ENCODE results near the gene MRPL3. TPM values are rescaled to one million over a fixed set of nuclear protein-coding genes. Genes with fewer than 3 reads are reported as not detected.

The MRPL3 gene
- total RNA-seq, 1 experiment from 2014 or later: 142 TPM

GRCh38 chr3:131518680-131519079 lies 15.9 kb upstream of the MRPL3 start:
- CTCF ChIA-PET: no interaction called here
- no peaks in the 10 kb centered on the region for H3K4me1 ChIP-seq (ENCODE audit: control insufficient read depth in 1 of 2, insufficient read depth in 2 of 2, low read length in 2 of 2)
- H3K27me3 ChIP-seq (ENCODE audit: insufficient read depth, low read length): peaks cover 8% of the 10 kb centered on the region
- H2AFZ ChIP-seq (ENCODE audit: low read depth, low read length, poor library complexity, severe bottlenecking): no peak overlapping the region
- no peak overlapping the region for H3K27ac ChIP-seq (ENCODE audit: low read depth, low read length)
- H3K9ac ChIP-seq (ENCODE audit: low read length): no peak overlapping the region
- TF ChIP-seq EZH2 (IDR thresholded peaks at IDR 0.05) (no peak), ELF1 (IDR thresholded peaks at IDR 0.05; ENCODE audit: borderline replicate concordance, low read depth) (no peak)
- no peak overlapping the region for H3K4me2 ChIP-seq (ENCODE audit: low read length)
- RAD21 ChIA-PET (ENCODE audit: low non-redundant PET in 1 of 2, low total read pairs in 2 of 2, uncharacterized antibody in 2 of 2, unreplicated experiment in 2 of 2): no interaction called here
- no TSS peak for BruUV-seq (replicated peaks)
- H3K36me3 ChIP-seq (ENCODE audit: control insufficient read depth in 1 of 2, insufficient read depth in 2 of 2, low read length in 2 of 2): no peaks in the 10 kb centered on the region
- no peaks in the 10 kb centered on the region for H3K9me2 ChIP-seq (ENCODE audit: insufficient read depth)
- H3K9me3 ChIP-seq (ENCODE audit: control insufficient read depth in 1 of 2, insufficient read depth in 1 of 2, low read depth in 1 of 2, low read length in 2 of 2): no peaks in the 10 kb centered on the region
- no peaks in the 10 kb centered on the region for H4K20me1 ChIP-seq (ENCODE audit: insufficient read depth)
- intact Hi-C loops (cut with micrococcal nuclease): no loop called here
- H3K4me3 ChIP-seq (replicated peaks in 1 of 2; ENCODE audit: low read depth in 1 of 2, low read length in 2 of 2): no peak overlapping the region
- H3K79me2 ChIP-seq (ENCODE audit: insufficient read depth, low read length): no peaks in the 10 kb centered on the region
- POLR2A ChIA-PET: no interaction called here
- ATAC-seq (no peak), DNase-seq (ENCODE audit: low read depth, low spot score) (no peak)

DNA sequence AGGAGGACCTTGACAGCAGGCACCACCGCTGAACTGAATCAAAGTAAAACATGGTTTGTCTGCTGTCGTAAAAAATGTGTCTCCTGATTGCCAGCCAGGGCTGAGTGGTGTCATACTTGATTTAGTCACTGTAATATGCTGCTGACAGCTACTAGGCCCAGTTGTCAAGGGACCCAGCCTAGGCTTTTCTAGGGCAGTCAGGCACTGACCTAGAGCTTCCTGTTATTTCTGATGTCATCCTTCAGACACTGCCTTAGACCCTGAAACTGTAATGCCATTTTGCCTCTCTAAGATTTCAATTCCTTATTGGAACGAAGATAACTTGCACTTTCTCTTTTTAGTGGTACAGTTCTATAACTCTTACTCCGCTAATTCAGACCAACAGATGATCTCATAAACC lies 2.6 kb upstream of the MRPL3 start:
- no peak for TF ChIP-seq SP1 (IDR thresholded peaks at IDR 0.05; ENCODE audit: low read depth)
- no peak for TF ChIP-seq TCF7L2 (IDR thresholded peaks at IDR 0.05; ENCODE audit: borderline replicate concordance, extremely low read depth, insufficient read depth, insufficient read length)
- TF ChIP-seq SIN3A (IDR thresholded peaks at IDR 0.05; ENCODE audit: low read depth): no peak
- no peak for TF ChIP-seq SRF (IDR thresholded peaks at IDR 0.05; ENCODE audit: low read depth)
- no peak for TF ChIP-seq ZBTB33 (IDR thresholded peaks at IDR 0.05; ENCODE audit: extremely low read depth, insufficient replicate concordance, low read length)
- TF ChIP-seq YY1 (IDR thresholded peaks at IDR 0.05; ENCODE audit: extremely low read depth, insufficient replicate concordance, low read depth, low read length): no peak
- TF ChIP-seq, protein P1, sequence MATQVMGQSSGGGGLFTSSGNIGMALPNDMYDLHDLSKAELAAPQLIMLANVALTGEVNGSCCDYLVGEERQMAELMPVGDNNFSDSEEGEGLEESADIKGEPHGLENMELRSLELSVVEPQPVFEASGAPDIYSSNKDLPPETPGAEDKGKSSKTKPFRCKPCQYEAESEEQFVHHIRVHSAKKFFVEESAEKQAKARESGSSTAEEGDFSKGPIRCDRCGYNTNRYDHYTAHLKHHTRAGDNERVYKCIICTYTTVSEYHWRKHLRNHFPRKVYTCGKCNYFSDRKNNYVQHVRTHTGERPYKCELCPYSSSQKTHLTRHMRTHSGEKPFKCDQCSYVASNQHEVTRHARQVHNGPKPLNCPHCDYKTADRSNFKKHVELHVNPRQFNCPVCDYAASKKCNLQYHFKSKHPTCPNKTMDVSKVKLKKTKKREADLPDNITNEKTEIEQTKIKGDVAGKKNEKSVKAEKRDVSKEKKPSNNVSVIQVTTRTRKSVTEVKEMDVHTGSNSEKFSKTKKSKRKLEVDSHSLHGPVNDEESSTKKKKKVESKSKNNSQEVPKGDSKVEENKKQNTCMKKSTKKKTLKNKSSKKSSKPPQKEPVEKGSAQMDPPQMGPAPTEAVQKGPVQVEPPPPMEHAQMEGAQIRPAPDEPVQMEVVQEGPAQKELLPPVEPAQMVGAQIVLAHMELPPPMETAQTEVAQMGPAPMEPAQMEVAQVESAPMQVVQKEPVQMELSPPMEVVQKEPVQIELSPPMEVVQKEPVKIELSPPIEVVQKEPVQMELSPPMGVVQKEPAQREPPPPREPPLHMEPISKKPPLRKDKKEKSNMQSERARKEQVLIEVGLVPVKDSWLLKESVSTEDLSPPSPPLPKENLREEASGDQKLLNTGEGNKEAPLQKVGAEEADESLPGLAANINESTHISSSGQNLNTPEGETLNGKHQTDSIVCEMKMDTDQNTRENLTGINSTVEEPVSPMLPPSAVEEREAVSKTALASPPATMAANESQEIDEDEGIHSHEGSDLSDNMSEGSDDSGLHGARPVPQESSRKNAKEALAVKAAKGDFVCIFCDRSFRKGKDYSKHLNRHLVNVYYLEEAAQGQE (IDR thresholded peaks at IDR 0.05; ENCODE audit: low read depth): no peak
- TF ChIP-seq ATF3 (IDR thresholded peaks at IDR 0.05): no peak
- no peak for TF ChIP-seq RAD21 (IDR thresholded peaks at IDR 0.05; ENCODE audit: low read depth)
- TF ChIP-seq POLR2A (IDR thresholded peaks at IDR 0.05; ENCODE audit: borderline replicate concordance, extremely low read depth, insufficient read depth, insufficient read length): no peak
- TF ChIP-seq EZH2 (IDR thresholded peaks at IDR 0.05): no peak
- TF ChIP-seq FOSL1 (IDR thresholded peaks at IDR 0.05; ENCODE audit: low read depth): no peak
- TF ChIP-seq EZH2phosphoT487 (IDR thresholded peaks at IDR 0.05; ENCODE audit: borderline replicate concordance): no peak
- CTCF ChIA-PET: no interaction called here
- H3K4me1 ChIP-seq (ENCODE audit: control insufficient read depth in 1 of 2, insufficient read depth in 2 of 2, low read length in 2 of 2): peaks cover 8 to 18% of the 10 kb centered on the region in 2 experiments; a peak in 3 of 4 replicates
- no peak overlapping the region for H3K27ac ChIP-seq (ENCODE audit: low read depth, low read length)
- POLR2A ChIA-PET: no interaction called here
- no peak for ATAC-seq
- no peak for DNase-seq (ENCODE audit: low read depth, low spot score)
- no peaks in the 10 kb centered on the region for H3K9me3 ChIP-seq (ENCODE audit: control insufficient read depth in 1 of 2, insufficient read depth in 1 of 2, low read depth in 1 of 2, low read length in 2 of 2)
- H3K79me2 ChIP-seq (ENCODE audit: insufficient read depth, low read length): peaks cover 31% of the 10 kb centered on the region
- H3K9me2 ChIP-seq (ENCODE audit: insufficient read depth): no peaks in the 10 kb centered on the region
- RAD21 ChIA-PET (ENCODE audit: low non-redundant PET in 1 of 2, low total read pairs in 2 of 2, uncharacterized antibody in 2 of 2, unreplicated experiment in 2 of 2): no interaction called here
- H3K27me3 ChIP-seq (ENCODE audit: insufficient read depth, low read length): 0 out of 2 replicates have a peak, but pooled peaks cover 3% of the 10 kb centered on the region
- peaks cover under 1 to 8% of the 10 kb centered on the region in 2 experiments; a peak in 2 of 4 replicates for H3K36me3 ChIP-seq (ENCODE audit: control insufficient read depth in 1 of 2, insufficient read depth in 2 of 2, low read length in 2 of 2)
- intact Hi-C loops (cut with micrococcal nuclease): no loop called here
- no TSS peak for BruUV-seq (replicated peaks)
- no peak overlapping the region for H3K4me3 ChIP-seq (replicated peaks in 1 of 2; ENCODE audit: low read depth in 1 of 2, low read length in 2 of 2)
- H2AFZ ChIP-seq (ENCODE audit: low read depth, low read length, poor library complexity, severe bottlenecking): no peak overlapping the region
- H4K20me1 ChIP-seq (ENCODE audit: insufficient read depth): no peaks in the 10 kb centered on the region
- H3K9ac ChIP-seq (ENCODE audit: low read length): no peak overlapping the region
- H3K4me2 ChIP-seq (ENCODE audit: low read length): no peak overlapping the region

Measured in HCT116 (cell line).